ENCODE data around the gene CNTNAP5.

CNTNAP5 gene

DNA sequence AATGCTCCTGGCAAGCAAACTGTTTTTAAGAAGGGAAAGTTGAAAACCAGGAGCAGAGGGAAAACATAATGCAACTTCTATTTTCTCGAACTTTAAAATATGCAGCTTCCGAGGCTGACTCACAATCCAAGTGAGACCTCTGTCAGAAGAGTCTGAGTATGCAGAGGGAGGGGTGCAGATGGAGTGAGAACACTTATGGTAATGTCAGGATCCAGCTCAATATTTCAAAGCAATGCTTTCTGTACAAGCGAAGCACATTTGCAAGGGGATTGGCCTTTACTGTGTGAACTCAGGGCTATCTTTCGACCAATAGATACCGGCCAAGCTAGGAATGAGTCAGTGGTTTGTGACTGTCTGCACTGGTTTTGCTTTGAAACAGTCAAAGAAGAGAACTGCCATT, 242.7 kb downstream of the CNTNAP5 start:
- ATAC-seq (replicated peaks) (no peak), DNase-seq (no peak)
- no peak overlapping the region for H3K27ac Mint-ChIP-seq
- no peaks in the 10 kb centered on the region for H3K27me3 Mint-ChIP-seq
- no peak overlapping the region for H3K4me3 Mint-ChIP-seq
- no peaks in the 10 kb centered on the region for H3K36me3 Mint-ChIP-seq (ENCODE audit: insufficient read depth)
- H3K9me3 Mint-ChIP-seq = peaks cover 5 to 7% of the 10 kb centered on the region in 2 donors
- no peaks in the 10 kb centered on the region for H3K4me1 Mint-ChIP-seq (ENCODE audit: low read depth in 2 of 2)

DNA sequence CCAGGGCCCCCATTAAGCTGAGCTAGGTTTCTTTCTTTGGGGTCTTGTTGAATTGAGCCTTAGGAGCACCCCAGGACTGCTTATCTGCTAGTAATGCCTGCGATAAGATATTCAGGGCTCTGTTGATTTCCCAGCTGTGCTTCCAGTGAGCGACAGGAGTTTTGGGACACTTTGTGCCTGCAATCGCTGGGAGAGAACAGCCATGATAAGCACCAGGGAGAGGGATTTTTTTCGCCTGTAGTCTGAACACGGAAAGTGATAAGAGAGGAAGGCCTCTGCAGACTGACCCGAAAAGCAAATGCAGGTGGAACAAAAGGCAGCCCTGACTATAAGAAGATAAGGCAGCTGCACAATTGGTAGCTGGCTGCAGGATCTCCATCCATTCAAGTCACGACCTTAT, 244.3 kb downstream of the CNTNAP5 start:
- no peaks in the 10 kb centered on the region for H3K36me3 Mint-ChIP-seq (ENCODE audit: insufficient read depth)
- H3K4me3 Mint-ChIP-seq = no peak overlapping the region
- H3K9me3 Mint-ChIP-seq = peaks cover 6 to 7% of the 10 kb centered on the region in 2 donors
- ATAC-seq (replicated peaks) = no peak
- no peaks in the 10 kb centered on the region for H3K27me3 Mint-ChIP-seq
- no peak for DNase-seq
- H3K4me1 Mint-ChIP-seq (ENCODE audit: low read depth in 2 of 2) = no peaks in the 10 kb centered on the region
- no peak overlapping the region for H3K27ac Mint-ChIP-seq

- ATAC-seq (replicated peaks) = no peak
- Mint-ChIP-seq H3K27ac (no peak overlapping the region), H3K4me3 (no peak overlapping the region)
Observed at GRCh38 chr2:124272261-124272841, 247.3 kb downstream of the CNTNAP5 start.

GRCh38 chr2:124281541-124281940, 256.5 kb downstream of the CNTNAP5 start:
- ATAC-seq (replicated peaks) = no peak
- H3K4me1 Mint-ChIP-seq (ENCODE audit: low read depth in 2 of 2) = no peaks in the 10 kb centered on the region
- H3K4me3 Mint-ChIP-seq = no peak overlapping the region
- no peak for DNase-seq
- H3K27ac Mint-ChIP-seq = no peak overlapping the region
- peaks cover 0 to 8% of the 10 kb centered on the region in 2 donors for H3K9me3 Mint-ChIP-seq
- no peaks in the 10 kb centered on the region for H3K27me3 Mint-ChIP-seq
- no peaks in the 10 kb centered on the region for H3K36me3 Mint-ChIP-seq (ENCODE audit: insufficient read depth)

More at GRCh38 chr2:124272261-124272841, 247.3 kb downstream of the CNTNAP5 start:
- no peaks in the 10 kb centered on the region for H3K4me1 Mint-ChIP-seq (ENCODE audit: low read depth in 2 of 2)
- no peaks in the 10 kb centered on the region for H3K36me3 Mint-ChIP-seq (ENCODE audit: insufficient read depth)
- no peak for DNase-seq
- H3K27me3 Mint-ChIP-seq = no peaks in the 10 kb centered on the region
- H3K9me3 Mint-ChIP-seq = peaks cover 7 to 14% of the 10 kb centered on the region in 2 donors

DNA sequence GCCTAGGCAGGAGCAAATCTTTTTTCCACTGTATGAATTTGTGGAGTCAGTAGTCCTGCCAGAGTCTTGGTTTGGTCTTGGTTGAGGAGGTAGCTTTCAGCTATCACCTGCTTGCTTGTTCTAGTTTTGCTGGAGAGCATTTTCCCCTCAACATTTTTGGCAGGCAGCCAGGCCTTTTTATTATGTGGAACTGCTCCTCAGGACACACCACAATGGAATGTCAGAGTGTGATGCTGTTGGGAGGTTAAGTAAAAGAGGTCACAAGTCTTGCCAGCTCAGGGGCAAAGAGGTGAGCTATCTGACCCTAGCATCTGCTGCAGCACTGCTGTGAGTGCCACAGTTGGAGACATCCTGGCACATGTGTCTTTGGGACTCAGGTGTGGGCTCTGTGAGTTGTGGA, 258.0 kb downstream of the CNTNAP5 start:
- Mint-ChIP-seq H3K4me1 (ENCODE audit: low read depth in 2 of 2) (no peaks in the 10 kb centered on the region), H3K27ac (no peak overlapping the region), H3K9me3 (peaks cover 0 to 13% of the 10 kb centered on the region in 2 donors), H3K27me3 (no peaks in the 10 kb centered on the region), H3K4me3 (no peak overlapping the region), H3K36me3 (ENCODE audit: insufficient read depth) (no peaks in the 10 kb centered on the region)
- ATAC-seq (replicated peaks) (no peak), DNase-seq (no peak)

DNA sequence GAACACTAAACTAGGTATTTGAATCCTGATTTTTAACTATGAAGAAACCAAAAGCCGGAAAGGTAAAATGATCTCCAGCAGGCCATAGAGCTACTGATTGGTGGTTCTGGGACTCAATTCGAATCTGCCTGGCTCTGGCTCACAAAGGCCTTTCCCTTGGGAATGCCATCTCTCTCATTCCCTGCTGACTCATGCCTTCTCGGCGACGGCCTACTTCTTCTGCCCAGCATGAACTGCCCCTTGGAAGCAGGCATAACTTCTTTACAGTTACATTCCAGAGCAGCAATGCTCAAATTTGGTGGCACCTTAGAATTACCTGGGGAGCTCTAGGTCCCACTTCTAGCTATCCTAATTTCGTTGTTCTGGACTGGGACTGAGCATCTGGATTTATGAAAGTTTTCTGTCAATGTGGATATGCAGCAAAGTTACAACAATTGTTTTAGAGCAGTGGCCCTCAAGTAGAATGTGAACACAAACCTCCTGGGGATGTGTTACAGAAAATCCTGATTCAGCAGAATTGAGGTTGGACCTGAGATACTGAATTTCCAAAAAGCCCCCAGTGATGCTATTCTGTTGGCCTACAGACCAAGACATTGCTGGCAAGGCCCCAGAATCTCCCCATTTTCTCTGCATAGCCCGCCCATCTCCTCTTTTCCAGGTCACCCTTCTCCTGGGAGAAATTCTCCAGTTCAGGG, 261.1 kb downstream of the CNTNAP5 start:
- H3K4me1 Mint-ChIP-seq (ENCODE audit: low read depth in 2 of 2) = no peaks in the 10 kb centered on the region
- H3K9me3 Mint-ChIP-seq = peaks cover 0 to 17% of the 10 kb centered on the region in 2 donors
- ATAC-seq (replicated peaks) = no peak
- H3K36me3 Mint-ChIP-seq (ENCODE audit: insufficient read depth) = no peaks in the 10 kb centered on the region
- H3K27ac Mint-ChIP-seq = no peak overlapping the region
- no peaks in the 10 kb centered on the region for H3K27me3 Mint-ChIP-seq
- no peak for DNase-seq
- H3K4me3 Mint-ChIP-seq = no peak overlapping the region

DNA sequence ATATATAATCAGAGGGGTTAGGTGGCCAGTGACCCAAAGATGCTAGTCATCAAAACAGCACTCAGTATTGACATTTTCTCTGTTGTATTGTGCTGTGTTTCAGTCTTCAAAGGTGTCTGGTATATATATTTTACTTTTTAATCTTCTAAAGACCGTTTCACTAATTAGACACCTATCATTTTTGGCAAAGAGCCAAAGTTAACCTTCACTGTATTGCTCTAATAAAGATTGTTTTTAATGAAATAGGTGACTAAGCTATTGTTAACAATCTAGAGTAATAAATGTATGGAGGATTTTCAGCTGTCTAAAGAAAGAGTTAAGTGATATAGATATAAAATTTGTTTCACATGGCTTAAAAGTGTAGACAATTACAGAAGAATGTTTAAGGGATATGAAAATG, 264.0 kb downstream of the CNTNAP5 start:
- Mint-ChIP-seq H3K27me3 (no peaks in the 10 kb centered on the region), H3K4me1 (ENCODE audit: low read depth in 2 of 2) (no peaks in the 10 kb centered on the region), H3K36me3 (ENCODE audit: insufficient read depth) (no peaks in the 10 kb centered on the region), H3K9me3 (peaks cover 6 to 12% of the 10 kb centered on the region in 2 donors), H3K4me3 (no peak overlapping the region), H3K27ac (no peak overlapping the region)
- DNase-seq (no peak), ATAC-seq (replicated peaks) (no peak)

DNA sequence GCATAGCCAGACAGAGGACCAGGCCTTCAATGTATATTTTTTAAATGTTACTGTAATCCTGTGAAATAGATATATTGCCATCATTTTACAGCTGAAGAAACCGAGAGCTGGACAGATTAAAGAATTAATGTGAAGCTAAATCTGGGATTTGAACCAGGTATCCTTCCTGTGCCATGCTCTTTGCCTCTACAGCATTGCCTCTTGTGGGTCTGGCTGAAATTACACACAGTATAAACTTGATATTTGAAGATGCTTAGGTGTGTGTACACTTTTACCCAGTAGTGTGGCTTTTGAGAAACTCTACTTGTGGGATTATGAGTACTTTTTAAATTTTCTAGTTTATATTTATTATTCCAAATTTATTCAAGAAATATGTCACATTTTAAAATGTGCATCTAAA, 264.5 kb downstream of the CNTNAP5 start:
- Mint-ChIP-seq H3K4me1 (ENCODE audit: low read depth in 2 of 2) (no peaks in the 10 kb centered on the region), H3K27ac (no peak overlapping the region), H3K36me3 (ENCODE audit: insufficient read depth) (no peaks in the 10 kb centered on the region), H3K9me3 (peaks cover 6 to 12% of the 10 kb centered on the region in 2 donors), H3K4me3 (no peak overlapping the region), H3K27me3 (no peaks in the 10 kb centered on the region)
- DNase-seq = no peak
- ATAC-seq (replicated peaks) = no peak

DNA sequence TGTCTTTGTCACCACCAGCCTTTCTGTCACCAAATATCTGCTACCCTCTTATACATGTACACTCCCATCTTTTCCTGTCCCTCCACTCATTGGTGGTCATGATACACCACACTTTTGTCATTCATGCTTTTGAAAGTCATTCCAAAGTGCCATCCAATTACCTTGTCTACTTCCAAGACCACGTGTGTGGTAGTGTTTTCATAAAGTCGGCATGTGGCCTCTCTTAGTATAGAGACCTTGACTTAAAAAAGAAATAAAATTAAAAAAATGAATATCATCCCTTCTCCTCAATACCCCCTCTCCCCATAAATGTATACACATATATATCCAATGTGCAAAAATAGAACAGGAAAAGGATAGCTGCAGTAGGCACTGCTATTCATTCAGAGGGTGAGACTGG, 271.4 kb downstream of the CNTNAP5 start:
- H3K27me3 Mint-ChIP-seq = no peaks in the 10 kb centered on the region
- ATAC-seq (replicated peaks) (no peak), DNase-seq (no peak)
- peaks cover 8 to 13% of the 10 kb centered on the region in 2 donors for H3K9me3 Mint-ChIP-seq
- no peak overlapping the region for H3K27ac Mint-ChIP-seq
- H3K4me3 Mint-ChIP-seq = no peak overlapping the region
- no peaks in the 10 kb centered on the region for H3K4me1 Mint-ChIP-seq (ENCODE audit: low read depth in 2 of 2)
- H3K36me3 Mint-ChIP-seq (ENCODE audit: insufficient read depth) = no peaks in the 10 kb centered on the region

DNA sequence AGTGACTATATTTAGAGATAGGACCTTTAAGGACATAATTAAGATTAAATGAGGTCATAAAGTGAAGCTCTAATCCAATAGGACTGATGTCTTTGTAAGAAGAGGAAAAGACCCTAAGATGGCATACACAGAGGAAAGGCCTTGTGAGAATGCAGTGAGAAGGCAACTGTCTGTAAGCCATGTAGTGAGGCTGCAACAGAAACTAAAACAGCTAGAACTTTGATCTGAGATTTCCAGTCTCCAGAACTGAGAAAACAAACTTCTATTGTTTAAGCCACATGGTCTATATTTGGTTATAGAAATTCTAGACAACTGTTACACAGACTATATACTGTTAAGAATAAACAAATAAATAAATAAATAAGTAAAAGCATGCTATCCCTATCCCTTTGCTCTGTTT, 276.8 kb downstream of the CNTNAP5 start:
- Mint-ChIP-seq H3K9me3 (peaks cover 10 to 21% of the 10 kb centered on the region in 2 donors), H3K4me1 (ENCODE audit: low read depth in 2 of 2) (no peaks in the 10 kb centered on the region), H3K36me3 (ENCODE audit: insufficient read depth) (no peaks in the 10 kb centered on the region), H3K27ac (no peak overlapping the region), H3K27me3 (no peaks in the 10 kb centered on the region), H3K4me3 (no peak overlapping the region)
- ATAC-seq (replicated peaks) (no peak), DNase-seq (no peak)

DNA sequence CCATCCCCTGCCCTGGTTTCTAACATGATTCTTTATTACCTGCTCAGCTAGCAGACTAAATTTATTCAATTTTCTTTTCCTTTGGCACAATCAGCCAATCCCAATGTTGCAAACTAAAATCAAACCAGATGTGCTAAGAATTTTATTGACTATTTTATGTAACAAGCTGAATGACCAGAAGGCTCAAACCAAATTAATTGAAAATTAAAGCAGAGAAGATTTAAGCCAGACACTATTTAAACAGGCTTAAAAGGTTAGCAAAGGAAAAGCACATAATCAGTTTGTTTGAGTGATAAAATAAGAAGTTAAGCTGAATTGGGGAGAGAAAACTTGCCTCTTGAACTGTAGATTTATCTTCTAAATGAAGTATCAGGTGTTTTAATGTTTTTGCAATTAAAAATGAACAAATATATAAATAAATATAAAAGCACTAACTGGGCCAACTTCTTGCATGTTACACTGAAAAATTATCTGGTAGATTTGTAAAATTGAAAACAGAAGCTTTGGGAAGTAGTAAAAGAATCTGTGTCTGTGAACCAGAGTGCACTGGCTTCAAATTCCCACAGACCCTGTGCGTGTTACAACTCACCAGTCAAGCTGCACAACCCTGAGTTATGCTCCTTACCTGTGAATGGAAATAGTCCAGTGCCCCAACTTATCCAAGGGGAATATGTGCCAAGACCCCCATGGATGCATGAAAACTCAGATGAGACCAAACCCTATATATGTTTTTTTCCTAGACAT, 283.4 kb downstream of the CNTNAP5 start:
- Mint-ChIP-seq H3K4me3 (no peak overlapping the region), H3K4me1 (ENCODE audit: low read depth in 2 of 2) (no peaks in the 10 kb centered on the region), H3K27ac (no peak overlapping the region), H3K27me3 (no peaks in the 10 kb centered on the region), H3K36me3 (ENCODE audit: insufficient read depth) (no peaks in the 10 kb centered on the region), H3K9me3 (peaks cover 4 to 15% of the 10 kb centered on the region in 2 donors)
- ATAC-seq (replicated peaks) (no peak), DNase-seq (no peak)

GRCh38 chr2:124309563-124310138, 284.6 kb downstream of the CNTNAP5 start:
- peaks cover 4 to 9% of the 10 kb centered on the region in 2 donors for H3K9me3 Mint-ChIP-seq
- no peak overlapping the region for H3K4me3 Mint-ChIP-seq
- no peak for DNase-seq
- no peaks in the 10 kb centered on the region for H3K27me3 Mint-ChIP-seq
- no peak overlapping the region for H3K27ac Mint-ChIP-seq
- no peak for ATAC-seq (replicated peaks)
- no peaks in the 10 kb centered on the region for H3K4me1 Mint-ChIP-seq (ENCODE audit: low read depth in 2 of 2)
- H3K36me3 Mint-ChIP-seq (ENCODE audit: insufficient read depth) = no peaks in the 10 kb centered on the region

GRCh38 chr2:124310671-124311070, 285.6 kb downstream of the CNTNAP5 start:
- ATAC-seq (replicated peaks) (no peak), DNase-seq (no peak)
- Mint-ChIP-seq H3K27ac (no peak overlapping the region), H3K4me3 (no peak overlapping the region), H3K27me3 (no peaks in the 10 kb centered on the region), H3K36me3 (ENCODE audit: insufficient read depth) (no peaks in the 10 kb centered on the region), H3K4me1 (ENCODE audit: low read depth in 2 of 2) (no peaks in the 10 kb centered on the region), H3K9me3 (peaks cover 4 to 8% of the 10 kb centered on the region in 2 donors)
